GM12872 (cell line): ENCODE results near the gene KRTAP10-10.
"Not testable (repeated sequence)": the region's sequence is repeated elsewhere in the genome, so short reads cannot be mapped to it uniquely, and the experiment has no call there.

Experiments
- TF ChIP-seq, protein P1 (sequence below): IDR thresholded peaks from 3 replicates; pipeline ENCODE4 v1.5.1; 2011; ENCODE audit warnings: low read depth, mild to moderate bottlenecking, low read length, moderate library complexity; ENCODE audit not compliant: insufficient read depth

The KRTAP10-10 gene

DNA sequence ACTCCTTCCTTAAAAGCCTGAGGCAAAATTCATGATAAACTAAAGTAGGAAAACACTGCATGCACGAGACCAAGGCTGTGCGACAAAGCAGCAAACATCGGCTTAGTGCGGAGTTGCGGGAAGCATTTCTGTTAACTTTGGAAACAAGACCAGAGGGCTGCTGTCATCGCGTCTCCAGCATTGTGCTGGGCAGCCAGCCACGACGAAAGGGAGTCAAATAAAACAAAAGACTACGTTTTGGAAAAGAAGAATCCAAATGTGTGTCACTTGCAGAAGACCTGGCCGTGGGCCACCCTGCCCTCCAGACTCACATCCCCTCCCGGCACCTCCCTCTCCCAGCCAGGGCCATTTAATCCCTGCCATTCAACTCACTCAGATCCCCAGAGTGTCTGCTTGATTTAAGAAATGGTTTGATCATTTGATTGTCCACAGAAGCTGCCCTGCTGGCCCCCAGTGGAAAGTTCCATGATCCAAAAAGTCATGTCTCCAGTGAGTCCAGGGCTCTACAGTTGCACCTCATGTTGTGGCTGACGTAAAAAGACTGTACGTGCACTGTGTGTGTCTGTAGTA, 6.7 kb downstream of the KRTAP10-10 start:
- TF ChIP-seq, protein P1, sequence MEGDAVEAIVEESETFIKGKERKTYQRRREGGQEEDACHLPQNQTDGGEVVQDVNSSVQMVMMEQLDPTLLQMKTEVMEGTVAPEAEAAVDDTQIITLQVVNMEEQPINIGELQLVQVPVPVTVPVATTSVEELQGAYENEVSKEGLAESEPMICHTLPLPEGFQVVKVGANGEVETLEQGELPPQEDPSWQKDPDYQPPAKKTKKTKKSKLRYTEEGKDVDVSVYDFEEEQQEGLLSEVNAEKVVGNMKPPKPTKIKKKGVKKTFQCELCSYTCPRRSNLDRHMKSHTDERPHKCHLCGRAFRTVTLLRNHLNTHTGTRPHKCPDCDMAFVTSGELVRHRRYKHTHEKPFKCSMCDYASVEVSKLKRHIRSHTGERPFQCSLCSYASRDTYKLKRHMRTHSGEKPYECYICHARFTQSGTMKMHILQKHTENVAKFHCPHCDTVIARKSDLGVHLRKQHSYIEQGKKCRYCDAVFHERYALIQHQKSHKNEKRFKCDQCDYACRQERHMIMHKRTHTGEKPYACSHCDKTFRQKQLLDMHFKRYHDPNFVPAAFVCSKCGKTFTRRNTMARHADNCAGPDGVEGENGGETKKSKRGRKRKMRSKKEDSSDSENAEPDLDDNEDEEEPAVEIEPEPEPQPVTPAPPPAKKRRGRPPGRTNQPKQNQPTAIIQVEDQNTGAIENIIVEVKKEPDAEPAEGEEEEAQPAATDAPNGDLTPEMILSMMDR, result no peak

DNA sequence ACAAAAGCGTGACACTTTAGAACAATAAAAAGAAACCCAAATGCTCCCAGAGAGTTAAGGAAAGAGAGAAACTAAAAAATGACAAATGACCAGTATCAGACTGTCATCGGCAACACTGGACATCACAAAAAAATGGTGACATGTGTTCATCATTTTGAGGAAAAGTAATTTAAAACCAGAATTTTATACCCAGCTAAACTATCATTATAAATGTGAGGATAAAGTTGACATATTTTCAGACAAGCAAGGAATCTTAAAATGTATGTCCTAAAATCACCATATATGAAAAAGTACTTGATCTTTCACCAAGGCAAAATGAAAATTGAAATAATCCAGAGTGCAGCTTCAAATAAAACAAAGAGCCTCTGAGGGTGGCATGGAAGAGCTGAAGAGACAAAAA, 7.7 kb downstream of the KRTAP10-10 start:
- TF ChIP-seq, protein P1, result no peak

DNA sequence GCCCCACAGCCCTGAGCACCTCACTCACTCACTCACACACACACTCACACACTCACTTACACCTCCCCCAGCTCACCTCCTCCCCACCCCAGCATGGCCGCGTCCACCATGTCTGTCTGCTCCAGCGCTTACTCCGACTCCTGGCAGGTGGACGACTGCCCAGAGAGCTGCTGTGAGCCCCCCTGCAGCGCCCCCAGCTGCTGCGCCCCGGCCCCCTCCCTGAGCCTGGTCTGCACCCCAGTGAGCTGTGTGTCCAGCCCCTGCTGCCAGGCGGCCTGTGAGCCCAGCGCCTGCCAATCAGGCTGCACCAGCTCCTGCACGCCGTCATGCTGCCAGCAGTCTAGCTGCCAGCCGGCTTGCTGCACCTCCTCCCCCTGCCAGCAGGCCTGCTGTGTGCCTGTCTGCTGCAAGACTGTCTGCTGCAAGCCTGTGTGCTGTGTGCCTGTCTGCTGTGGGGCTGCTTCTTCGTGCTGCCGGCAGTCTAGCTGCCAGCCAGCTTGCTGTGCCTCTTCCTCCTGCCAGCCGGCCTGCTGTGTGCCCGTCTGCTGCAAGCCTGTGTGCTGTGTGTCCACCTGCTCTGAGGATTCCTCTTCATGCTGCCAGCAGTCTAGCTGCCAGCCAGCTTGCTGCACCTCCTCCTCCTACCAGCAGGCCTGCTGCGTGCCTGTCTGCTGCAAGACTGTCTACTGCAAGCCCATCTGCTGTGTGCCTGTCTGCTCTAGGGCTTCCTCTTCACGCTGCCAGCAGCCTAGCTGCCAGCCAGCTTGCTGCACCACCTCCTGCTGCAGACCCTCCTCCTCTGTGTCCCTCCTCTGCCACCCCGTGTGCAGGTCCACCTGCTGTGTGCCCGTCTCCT, 9.4 kb downstream of the KRTAP10-10 start, which contains the start of gene KRTAP10-11:
Gene KRTAP10-11 (plus strand): TSS at position 49 of the 856 bp plus-strand sequence. CDS start 45 bp downstream, at position 94.
- TF ChIP-seq, protein P1, result not testable (repeated sequence)

DNA sequence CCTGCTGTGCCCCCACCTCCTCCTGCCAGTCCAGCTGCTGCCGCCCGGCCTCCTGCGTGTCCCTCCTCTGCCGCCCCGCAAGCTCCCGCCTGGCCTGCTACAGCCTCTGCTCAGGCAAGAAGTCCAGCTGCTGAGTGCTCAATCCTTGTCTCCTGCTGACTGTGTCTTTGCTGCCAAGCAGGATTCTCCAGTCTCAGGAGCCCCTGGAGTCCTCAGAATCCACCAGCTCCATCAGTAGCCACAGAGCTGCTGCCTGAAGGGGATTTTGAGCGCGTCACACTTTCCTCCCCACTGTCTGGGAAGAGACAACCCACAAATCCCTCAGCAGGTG, 10.0 kb downstream of the KRTAP10-10 start:
- TF ChIP-seq, protein P1, result no peak

DNA sequence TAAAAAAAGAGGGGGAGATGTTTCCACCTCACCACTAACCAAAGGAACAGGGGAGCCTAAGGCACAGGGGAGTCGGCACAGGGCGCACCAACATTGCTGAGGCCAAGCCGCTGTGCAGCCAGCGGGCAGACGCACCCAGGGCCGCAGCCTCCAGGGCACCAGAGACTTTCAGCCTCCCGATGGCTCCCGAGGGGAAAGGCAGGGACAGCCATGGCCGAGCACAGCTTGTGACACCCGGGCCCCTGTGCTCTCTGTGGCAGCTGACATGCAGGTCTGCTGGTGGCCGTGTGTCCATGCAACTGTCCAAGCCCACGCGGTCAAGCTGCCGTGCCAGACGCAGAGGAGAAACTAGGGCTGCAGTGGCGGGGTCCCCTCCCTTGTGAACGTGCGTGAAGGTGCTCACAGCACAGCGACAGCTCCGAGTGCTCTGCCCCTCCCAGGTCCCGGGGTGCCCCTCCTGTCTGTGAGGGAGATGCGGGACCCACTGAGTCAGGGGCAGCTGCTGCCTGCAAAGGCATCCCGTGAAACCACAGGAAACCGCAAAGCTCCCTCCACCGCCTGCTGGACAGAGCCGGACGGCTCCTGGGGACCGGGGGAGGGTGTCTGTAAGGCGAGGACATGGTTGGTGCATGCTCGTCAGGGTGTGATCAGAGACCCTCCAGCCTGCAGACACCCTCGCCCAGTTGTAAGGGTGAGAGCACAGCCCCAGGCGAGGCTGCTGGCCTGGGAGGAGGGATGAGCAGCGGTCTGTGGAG, 11.6 kb downstream of the KRTAP10-10 start:
- TF ChIP-seq, protein P1, result no peak

DNA sequence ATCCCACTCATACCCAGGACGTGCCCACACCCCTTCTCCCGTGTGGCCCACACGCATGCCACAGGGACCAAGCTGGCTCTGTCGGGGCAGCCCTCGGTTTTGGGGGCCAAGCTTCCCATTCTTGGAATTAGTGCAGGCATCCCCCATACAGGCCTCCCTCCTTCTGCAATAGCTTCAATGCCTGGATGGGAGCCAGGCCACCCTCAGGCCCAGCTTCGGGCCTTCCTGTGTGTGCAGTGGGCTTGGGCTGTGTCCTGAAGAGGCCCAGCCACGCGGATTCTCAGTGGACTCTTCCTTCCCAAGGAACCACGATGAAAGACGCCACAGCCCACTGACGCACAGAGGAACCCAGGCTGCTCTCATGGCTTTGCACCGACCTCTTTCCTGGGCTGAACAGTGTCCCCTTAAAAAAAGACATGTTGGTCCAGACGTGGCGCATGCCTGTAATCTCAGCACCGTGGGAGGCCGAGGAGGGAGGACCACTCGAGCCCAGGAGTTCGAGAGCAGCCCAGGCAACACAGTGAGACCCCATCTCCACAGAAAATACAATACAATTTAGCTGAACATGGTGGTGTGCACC, 12.5 kb downstream of the KRTAP10-10 start:
- TF ChIP-seq, protein P1, result no peak
